H1 (cell line): ENCODE results near the gene ZDHHC23. TPM values are rescaled to one million over a fixed set of nuclear protein-coding genes. Genes with fewer than 3 reads are reported as not detected.

Source experiments
- MAFK ChIP-seq: IDR thresholded peaks from 2 replicates; pipeline ENCODE4 v1.6.1; 2012; ENCODE audit warnings: low read depth, mild to moderate bottlenecking, improper control_type of control experiment, low read length
- polyA plus RNA-seq, 7 experiments: library from polyadenylated mRNA; depleted of rRNA in 3 of 7; stranded (reverse) in 5 of 7; unstranded in 2 of 7; fragments of >200 nt in 5 of 7; fragments of 200-250 nt in 2 of 7; gene quantifications; 1 replicate in 5 of 7; 2 replicates in 1 of 7; 4 replicates in 1 of 7; pipeline versions ENCODE4 v1.2.1 to v1.2.3, GENCODE V29; 2011 to 2013; ENCODE audit warnings: missing spikeins in 2 of 7, mixed read lengths in 2 of 7
- total RNA-seq: library from RNA; stranded (reverse); fragmentation: NEBNext Ultra II Directional; extraction: Animal tissue kit (Norgen Biotek cat#: 25700); gene quantifications from 2 replicates; pipeline ENCODE4 v1.2.1, GENCODE V29; 2021

ZDHHC23 gene
- total and polyA plus RNA-seq, 2 of the 8 experiments (the other 6 are each of a cell fraction or from before 2014, with no cell fraction given), result 6.2 to 15.7 TPM

DNA sequence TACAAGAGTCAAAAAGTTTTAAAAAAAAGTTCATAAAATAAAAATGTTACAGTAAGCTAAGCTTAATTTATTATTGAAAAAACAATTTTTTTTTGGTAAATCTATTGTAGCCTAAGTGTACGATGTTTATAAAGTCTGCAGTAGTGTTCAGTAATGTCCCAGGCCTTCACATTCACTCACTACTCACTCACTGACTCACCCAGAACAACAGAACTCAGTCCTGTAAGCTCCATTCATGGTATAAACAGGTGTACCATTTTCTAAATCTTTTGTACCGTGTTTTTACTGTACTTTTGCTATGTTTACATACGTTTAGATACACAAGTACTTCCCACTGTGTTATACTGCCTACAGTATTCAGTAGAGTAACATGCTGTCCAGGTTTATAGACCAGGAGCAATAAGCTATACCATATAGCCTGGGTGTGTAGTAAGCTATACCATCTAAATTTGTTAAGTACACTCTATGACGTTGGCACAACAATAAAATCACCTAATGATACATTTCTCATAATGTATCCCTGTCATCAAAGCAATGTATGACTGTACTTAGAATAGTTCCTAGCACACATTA lies 41.2 kb upstream of the ZDHHC23 start (continued):
- TF ChIP-seq MAFK, result no peak
